Adipocyte (in vitro differentiated cells): ENCODE measurements around the gene KCNAB3.

ENCODE experiments used
- DNase-seq: peaks from one replicate; pipeline ENCODE4 v3.0.0-alpha.2; 2015; ENCODE audit warnings: low read depth
- H3K27me3 ChIP-seq: replicated peaks from 2 replicates; pipeline ENCODE4 v1.7.0; 2013; ENCODE audit warnings: mild to moderate bottlenecking, low read length, moderate library complexity; ENCODE audit not compliant: control insufficient read depth, insufficient read depth
- H3K36me3 ChIP-seq: 2 replicates; pipeline ENCODE4 v1.7.0; 2013; ENCODE audit warnings: low read length, mild to moderate bottlenecking, moderate library complexity; ENCODE audit not compliant: control insufficient read depth, insufficient read depth, severe bottlenecking
- H3K4me1 ChIP-seq: 2 replicates; pipeline ENCODE4 v1.7.0; 2013; ENCODE audit warnings: mild to moderate bottlenecking, low read length, moderate library complexity; ENCODE audit not compliant: control insufficient read depth, insufficient read depth
- H3K4me3 ChIP-seq: 2 replicates; pipeline ENCODE4 v1.7.0; 2013; ENCODE audit warnings: mild to moderate bottlenecking, low read length, moderate library complexity
- H3K9ac ChIP-seq: 2 replicates; pipeline ENCODE4 v1.7.0; 2013; ENCODE audit warnings: mild to moderate bottlenecking, low read length, moderate library complexity
- H3K9me3 ChIP-seq: 2 replicates; pipeline ENCODE4 v1.7.0; 2013; ENCODE audit warnings: mild to moderate bottlenecking, low read length, moderate library complexity; ENCODE audit not compliant: control insufficient read depth

Gene KCNAB3

DNA sequence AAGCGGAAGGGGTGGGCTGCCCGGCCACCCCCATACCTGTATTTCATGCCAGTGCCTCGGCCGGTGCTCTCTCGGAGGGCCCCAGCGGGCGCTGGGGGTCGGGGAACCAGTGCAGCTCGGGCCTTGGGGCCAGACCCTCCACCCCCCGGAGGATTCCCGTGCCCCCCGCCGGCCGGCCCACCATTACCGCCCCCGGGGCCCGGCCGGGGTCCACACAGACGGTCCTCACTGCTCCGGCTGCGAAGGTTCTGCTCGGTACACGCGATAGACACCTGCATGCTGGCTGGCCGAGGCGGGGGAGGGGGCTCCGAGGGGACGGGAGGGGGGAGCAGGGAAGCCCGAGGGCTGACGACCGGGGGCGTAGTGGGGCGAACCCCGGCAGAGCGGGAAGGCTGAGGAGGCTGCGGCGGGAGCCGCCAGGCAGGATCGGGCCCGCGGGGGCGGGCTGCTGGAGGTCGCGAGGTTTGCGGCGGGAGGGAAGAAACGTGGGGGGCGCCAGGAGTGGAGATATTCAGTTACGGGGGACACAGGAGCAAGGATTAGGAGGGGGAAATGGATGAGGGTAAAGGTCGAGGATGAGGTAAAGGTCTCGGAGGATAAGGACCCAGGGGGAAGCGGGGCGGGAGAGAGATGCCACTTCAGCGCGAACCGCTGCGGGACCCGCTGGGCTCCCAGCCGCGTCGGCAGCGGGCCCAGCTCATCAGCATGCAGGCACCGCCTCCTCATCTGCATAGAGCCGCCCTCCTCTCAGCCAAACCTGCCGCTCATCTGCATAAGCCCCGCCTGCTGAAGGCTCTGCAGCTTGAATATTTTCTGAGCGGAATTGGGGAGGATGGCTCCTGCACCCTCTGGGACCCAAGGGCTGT, at the start of gene KCNAB3:
Gene KCNAB3, minus strand, starts transcription at position 699 of the 866 bp plus-strand sequence. Its CDS starts 421 bp downstream, at position 278.
- peaks cover 24% of the 10 kb centered on the region for H3K4me1 ChIP-seq
- DNase-seq = peak; percentile 89
- H3K36me3 ChIP-seq = no peaks in the 10 kb centered on the region
- no peaks in the 10 kb centered on the region for H3K9me3 ChIP-seq
- H3K9ac ChIP-seq = no peak within 1 kb of the TSS
- no peaks in the 10 kb centered on the region for H3K27me3 ChIP-seq
- H3K4me3 ChIP-seq = peak within 1 kb of the TSS; percentile 99

DNA sequence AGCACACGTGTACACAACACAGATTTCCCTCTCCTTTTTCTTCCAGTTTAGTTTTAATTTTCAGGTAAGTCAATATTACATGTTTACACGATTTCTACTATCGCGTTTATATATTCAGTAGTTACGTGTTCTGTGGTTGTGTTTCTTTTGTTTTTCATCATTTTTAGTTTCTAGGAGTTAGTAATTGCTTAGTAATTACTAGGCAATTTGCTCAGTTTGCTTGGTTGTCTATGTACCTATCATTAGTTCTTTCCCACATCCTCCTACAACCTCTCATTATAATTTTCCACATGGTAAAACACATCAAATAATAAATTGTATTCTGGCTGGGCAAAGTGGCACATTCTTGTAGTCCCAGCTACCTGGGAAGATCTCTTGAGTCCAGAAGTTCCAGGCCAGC, 48.1 kb upstream of the KCNAB3 start:
- Histone ChIP-seq H3K36me3 (no peaks in the 10 kb centered on the region), H3K9ac (no peak overlapping the region), H3K4me1 (peaks cover 14% of the 10 kb centered on the region), H3K9me3 (peaks cover 11% of the 10 kb centered on the region), H3K27me3 (no peaks in the 10 kb centered on the region), H3K4me3 (no peak overlapping the region)
- DNase-seq = no peak

DNA sequence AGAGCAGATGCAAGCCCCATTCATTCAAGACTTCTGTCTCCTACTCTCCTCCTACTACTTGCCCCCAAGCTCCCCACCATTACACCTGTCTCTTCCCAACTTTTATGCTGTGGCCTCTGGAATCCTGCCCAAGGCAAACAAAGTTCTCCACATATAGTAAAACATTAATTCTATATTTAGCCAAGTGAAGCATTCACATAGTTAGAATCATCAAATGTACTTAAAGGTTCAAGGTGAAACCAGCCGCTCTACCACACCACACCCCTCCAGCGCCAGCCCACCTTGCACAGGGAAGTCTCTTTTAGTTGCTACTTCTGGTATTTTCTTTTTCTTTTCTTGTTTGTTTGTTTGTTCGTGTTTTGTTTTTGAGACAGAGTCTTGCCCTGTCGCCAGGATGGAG, 47.4 kb upstream of the KCNAB3 start:
- Histone ChIP-seq H3K27me3 (no peaks in the 10 kb centered on the region), H3K36me3 (no peaks in the 10 kb centered on the region), H3K9ac (no peak overlapping the region), H3K9me3 (peaks cover 11% of the 10 kb centered on the region), H3K4me1 (peaks cover 10% of the 10 kb centered on the region), H3K4me3 (no peak overlapping the region)
- no peak for DNase-seq

DNA sequence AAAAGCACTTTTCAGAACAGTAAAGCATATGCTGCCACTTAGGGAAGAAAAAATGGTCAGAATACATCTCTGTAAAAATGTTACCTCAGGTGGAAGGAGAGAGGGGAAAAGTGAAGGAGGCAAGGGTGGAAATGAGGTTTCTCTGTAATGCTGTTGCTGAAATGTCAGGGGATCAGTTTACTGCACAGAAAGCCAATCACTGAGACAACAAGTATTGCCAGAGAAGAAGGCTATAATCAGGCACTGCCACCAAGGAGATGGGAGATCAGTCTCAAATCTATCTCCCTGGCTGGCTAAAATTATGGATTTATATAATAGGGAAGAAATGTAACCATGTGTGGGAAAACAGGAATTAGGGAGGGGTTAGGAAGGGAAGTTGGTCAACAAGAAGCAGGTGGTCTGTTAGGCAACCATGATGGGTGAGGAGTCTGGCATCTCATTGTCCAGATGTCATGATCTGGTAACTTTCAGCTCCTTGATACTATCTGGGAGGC, 45.0 kb upstream of the KCNAB3 start:
- H3K4me1 ChIP-seq = peaks cover 9% of the 10 kb centered on the region
- H3K27me3 ChIP-seq = no peaks in the 10 kb centered on the region
- no peak overlapping the region for H3K9ac ChIP-seq
- no peak overlapping the region for H3K4me3 ChIP-seq
- H3K9me3 ChIP-seq = peaks cover 11% of the 10 kb centered on the region
- no peaks in the 10 kb centered on the region for H3K36me3 ChIP-seq
- no peak for DNase-seq

DNA sequence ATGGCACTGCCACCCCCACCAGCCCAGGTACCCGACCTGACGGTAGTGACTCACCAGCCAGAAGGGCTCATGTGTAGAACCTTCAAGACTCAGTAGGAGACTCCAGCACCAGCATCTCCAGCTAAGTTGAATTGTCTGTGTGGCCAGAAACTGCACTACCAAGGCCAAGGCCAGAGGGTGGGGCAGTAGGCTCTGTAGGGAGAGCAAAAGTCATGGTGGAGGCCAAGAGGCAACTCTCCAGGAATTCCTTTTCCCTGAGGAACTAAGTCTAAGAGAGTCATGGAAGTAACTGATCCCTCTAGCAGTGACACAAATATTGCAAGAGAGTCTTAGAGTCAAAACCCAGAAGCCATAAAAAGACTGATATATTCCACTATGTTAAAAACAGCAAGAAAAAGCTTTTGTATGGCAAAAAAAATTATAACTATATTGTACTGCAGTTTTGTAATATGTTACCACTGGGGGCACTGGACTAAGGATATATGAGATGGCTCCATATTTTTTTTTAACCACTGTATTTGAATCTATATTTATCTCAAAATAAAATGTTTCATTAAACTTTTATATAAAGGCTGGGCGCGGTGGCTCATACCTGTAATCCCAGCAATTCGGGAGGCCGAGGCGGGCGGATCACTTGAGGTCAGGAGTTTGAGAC, 42.6 kb upstream of the KCNAB3 start:
- no peaks in the 10 kb centered on the region for H3K27me3 ChIP-seq
- no peak overlapping the region for H3K4me3 ChIP-seq
- peaks cover 9% of the 10 kb centered on the region for H3K4me1 ChIP-seq
- peak; percentile 51 for DNase-seq
- no peak overlapping the region for H3K9ac ChIP-seq
- peaks cover 11% of the 10 kb centered on the region for H3K9me3 ChIP-seq
- no peaks in the 10 kb centered on the region for H3K36me3 ChIP-seq

DNA sequence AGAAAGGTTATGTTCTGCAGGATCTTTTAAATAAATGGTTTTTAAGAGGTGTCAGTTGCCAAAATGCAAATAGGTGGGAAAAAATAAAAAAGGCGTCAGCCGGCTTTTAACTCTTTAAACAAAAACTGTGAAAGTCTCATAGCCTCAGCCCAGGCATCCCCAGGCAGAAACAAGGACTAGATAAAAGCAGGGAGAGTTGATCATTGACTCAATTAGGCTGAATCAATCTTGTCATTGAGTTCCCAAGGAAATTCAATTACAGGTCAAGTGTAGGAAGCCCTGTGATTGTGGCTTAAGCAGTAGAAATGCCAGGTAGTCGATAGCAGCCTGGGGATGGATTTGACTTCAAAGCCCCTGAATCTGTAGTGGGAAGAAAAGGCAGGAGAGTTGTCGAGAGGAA, 42.0 kb upstream of the KCNAB3 start:
- DNase-seq = no peak
- Histone ChIP-seq H3K36me3 (no peaks in the 10 kb centered on the region), H3K9me3 (peaks cover 11% of the 10 kb centered on the region), H3K4me1 (peaks cover 9% of the 10 kb centered on the region), H3K9ac (no peak overlapping the region), H3K27me3 (no peaks in the 10 kb centered on the region), H3K4me3 (no peak overlapping the region)

DNA sequence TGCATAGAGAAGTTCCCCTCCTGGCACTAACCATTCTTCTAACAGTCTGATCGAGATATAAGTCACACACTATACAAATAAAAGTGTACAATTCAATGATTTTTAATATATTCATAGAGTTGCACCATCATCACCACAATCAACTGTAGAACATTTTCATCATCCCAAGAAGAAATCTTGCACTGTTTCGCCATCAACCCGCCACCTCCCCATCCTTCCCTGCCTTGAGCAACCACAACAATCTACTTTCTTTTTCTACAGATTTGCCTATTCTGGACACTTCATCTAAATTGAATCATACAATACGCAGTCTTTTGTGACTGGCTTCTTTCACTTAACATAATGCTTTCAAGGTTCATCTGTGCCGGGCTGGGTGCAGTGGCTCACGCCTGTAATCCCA, 39.8 kb upstream of the KCNAB3 start:
- no peak overlapping the region for H3K4me3 ChIP-seq
- H3K9ac ChIP-seq = no peak overlapping the region
- peaks cover 1% of the 10 kb centered on the region for H3K9me3 ChIP-seq
- H3K36me3 ChIP-seq = no peaks in the 10 kb centered on the region
- peak; percentile 37 for DNase-seq
- H3K4me1 ChIP-seq = peaks cover 9% of the 10 kb centered on the region
- H3K27me3 ChIP-seq = no peaks in the 10 kb centered on the region

DNA sequence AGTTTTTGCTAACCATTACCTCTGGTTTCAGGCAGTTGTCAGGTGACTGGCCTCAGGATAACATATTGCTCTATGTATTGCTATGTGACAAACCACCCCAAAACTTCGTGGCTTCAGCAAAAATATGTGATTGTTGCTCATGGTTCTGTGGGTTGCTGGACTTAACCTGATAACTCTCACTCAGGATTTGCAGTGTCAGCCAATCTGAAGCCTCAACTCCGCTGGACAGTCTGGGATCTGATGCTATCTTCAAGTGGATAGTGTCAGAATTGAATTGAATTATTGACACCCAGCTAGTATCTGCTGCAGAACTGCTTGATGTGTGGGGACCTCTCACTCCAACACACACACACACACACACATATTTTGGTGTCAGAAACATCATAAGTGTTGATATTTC, 38.1 kb upstream of the KCNAB3 start:
- no peak for DNase-seq
- H3K4me1 ChIP-seq = peaks cover 9% of the 10 kb centered on the region

DNA sequence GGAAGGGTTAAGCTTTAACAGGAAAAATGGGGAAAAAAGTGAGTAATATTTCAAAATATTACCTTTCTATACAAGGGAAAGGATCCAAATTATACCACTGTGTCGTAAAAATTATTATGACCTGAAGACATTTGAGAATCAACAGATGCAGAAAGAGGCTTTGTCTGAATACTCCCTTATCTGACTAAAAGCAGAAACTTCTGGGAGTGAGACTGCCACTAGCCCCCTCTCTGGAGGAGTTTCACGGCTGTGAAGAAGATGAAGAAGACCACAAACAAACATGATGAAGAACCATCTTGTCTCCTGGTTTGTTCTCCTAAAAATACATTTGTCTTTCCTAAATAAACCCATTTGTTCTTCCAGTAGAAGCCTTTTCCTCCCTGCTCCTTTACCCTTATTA, 31.8 kb upstream of the KCNAB3 start:
- no peak overlapping the region for H3K9ac ChIP-seq
- no peaks in the 10 kb centered on the region for H3K27me3 ChIP-seq
- no peaks in the 10 kb centered on the region for H3K9me3 ChIP-seq
- no peak overlapping the region for H3K4me3 ChIP-seq
- no peak for DNase-seq
- H3K4me1 ChIP-seq = peaks cover 9% of the 10 kb centered on the region
- no peaks in the 10 kb centered on the region for H3K36me3 ChIP-seq

More for the DNA sequence above, 38.1 kb upstream of the KCNAB3 start:
- Histone ChIP-seq H3K9me3 (no peaks in the 10 kb centered on the region), H3K9ac (no peak overlapping the region), H3K4me3 (no peak overlapping the region), H3K27me3 (no peaks in the 10 kb centered on the region), H3K36me3 (no peaks in the 10 kb centered on the region)

DNA sequence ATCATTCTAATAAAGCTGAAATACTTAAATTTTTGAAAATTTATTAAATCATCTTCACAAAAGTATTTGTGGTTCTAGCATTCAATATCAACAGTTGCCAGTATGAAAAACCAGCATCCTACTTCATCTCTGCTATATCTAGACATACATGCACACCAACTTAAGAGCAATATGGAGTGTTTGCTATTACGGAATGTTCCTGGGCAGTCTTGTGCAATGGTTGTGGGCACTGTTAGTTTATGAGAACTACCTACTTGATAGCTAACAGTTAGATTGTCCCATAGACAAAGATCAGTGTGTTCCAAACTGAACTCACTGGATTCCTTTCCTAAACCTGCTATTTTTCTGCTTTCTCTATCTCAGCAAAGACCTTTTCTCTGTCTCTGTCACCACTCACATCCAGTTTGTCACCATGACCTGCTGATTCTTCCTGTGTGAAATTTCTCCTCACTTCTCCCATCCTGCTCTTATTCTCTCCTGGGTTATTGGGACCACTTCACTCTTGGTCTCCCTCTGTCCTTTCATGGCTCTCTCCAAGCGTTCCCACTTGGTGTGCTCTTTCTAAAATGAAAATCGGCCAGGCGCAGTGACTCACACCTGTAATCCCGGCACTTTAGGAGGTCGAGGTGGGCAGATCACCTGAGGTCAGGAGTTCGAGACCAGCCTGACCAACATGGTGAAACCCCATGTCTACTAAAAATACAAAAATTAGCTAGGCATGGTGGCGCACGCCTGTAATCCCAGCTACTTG, 30.0 kb upstream of the KCNAB3 start:
- peaks cover 20% of the 10 kb centered on the region for H3K4me1 ChIP-seq
- DNase-seq = peak; percentile 45
- no peak overlapping the region for H3K9ac ChIP-seq
- H3K36me3 ChIP-seq = no peaks in the 10 kb centered on the region
- no peak overlapping the region for H3K4me3 ChIP-seq
- no peaks in the 10 kb centered on the region for H3K9me3 ChIP-seq
- no peaks in the 10 kb centered on the region for H3K27me3 ChIP-seq
